Endothelial cell of umbilical vein (primary cell): Measurements from ENCODE around the gene CLASP2. TPM values are rescaled to one million over a fixed set of nuclear protein-coding genes. Genes with fewer than 3 reads are reported as not detected.

Experiments used
- BruUV-seq: library from RNA; stranded (reverse); fragments of 400-500 nt; replicated peaks from 2 replicates; lab custom pipeline; 2021; lab: Mats Ljungman, UMichigan
- CTCF ChIA-PET: fragments of 300-600, 350-600 bp; sonication (Branson Sonifier 250); formaldehyde crosslinking; loops from one replicate; lab custom pipeline; 2021; ENCODE audit warnings: antibody characterized with exemption, inconsistent platforms; lab: Charles Lee
- POLR2A ChIA-PET: fragments of 300-600, 350-600 bp; sonication (Branson Sonifier 250); formaldehyde crosslinking; loops from one replicate; lab custom pipeline; 2021; ENCODE audit warnings: antibody characterized with exemption, inconsistent platforms; lab: Charles Lee
- DNase-seq: peaks from one replicate; pipeline ENCODE4 v3.0.0-alpha.2; 2011; ENCODE audit warnings: low read depth, low spot score
- FAIRE-seq: peaks from 2 replicates; lab custom pipeline; 2011; peaks lifted over from hg19 to GRCh38; lab: Jason Lieb, UNC
- H2AFZ ChIP-seq: 2 replicates; pipeline ENCODE4 v1.6.0; 2012; ENCODE audit warnings: low read depth, low read length, control low read depth, inconsistent platforms
- H3K27ac ChIP-seq: 2 replicates; pipeline ENCODE4 v1.5.1; 2011; ENCODE audit warnings: low read depth, mild to moderate bottlenecking, control low read depth, low read length, moderate library complexity; ENCODE audit not compliant: insufficient read depth
- H3K27me3 ChIP-seq, 2 experiments: 2 replicates each; pipeline versions ENCODE4 v1.6.0 to v1.6.1; 2011; ENCODE audit warnings: low read length in 2 of 2, mixed read lengths in 1 of 2; ENCODE audit not compliant: control insufficient read depth in 2 of 2, insufficient read depth in 2 of 2
- H3K36me3 ChIP-seq, 2 experiments: 2 replicates in 1 of 2; 3 replicates in 1 of 2; pipeline ENCODE4 v1.5.1; 2011; ENCODE audit warnings: low read length in 2 of 2, mild to moderate bottlenecking in 1 of 2, moderate library complexity in 1 of 2; ENCODE audit not compliant: control insufficient read depth in 2 of 2, insufficient read depth in 2 of 2; ENCODE audit errors: extremely low read depth in 1 of 2
- H3K4me1 ChIP-seq: 3 replicates; pipeline ENCODE4 v1.5.1; 2011; ENCODE audit warnings: mild to moderate bottlenecking, low read length; ENCODE audit not compliant: control insufficient read depth, insufficient read depth; ENCODE audit errors: extremely low read depth
- H3K4me2 ChIP-seq: 2 replicates; pipeline ENCODE4 v1.6.1; 2011; ENCODE audit warnings: low read length, control low read depth, mixed read lengths; ENCODE audit not compliant: insufficient read depth
- H3K4me3 ChIP-seq, 3 experiments: fragments of 200-600 bp in 1 of 3; sonication (generic), shearing (Covaris generic) in 1 of 3; replicated peaks in 1 of 3; 2 replicates each; pipeline ENCODE4 v1.5.1; 2011 to 2016; ENCODE audit warnings: control low read depth in 3 of 3, low read length in 3 of 3, mild to moderate bottlenecking in 2 of 3, inconsistent platforms in 1 of 3, low read depth in 1 of 3, moderate library complexity in 1 of 3; ENCODE audit not compliant: insufficient read depth in 1 of 3
- H3K79me2 ChIP-seq: 2 replicates; pipeline ENCODE4 v1.6.0; 2012; ENCODE audit warnings: low read length, inconsistent platforms; ENCODE audit not compliant: control insufficient read depth, insufficient read depth
- H3K9ac ChIP-seq: replicated peaks from 2 replicates; pipeline ENCODE3; 2011; ENCODE audit warnings: low read length, control low read depth; ENCODE audit not compliant: insufficient read depth; ENCODE audit errors: extremely low read depth
- H3K9me1 ChIP-seq: replicated peaks from 3 replicates; pipeline ENCODE4 v1.6.0; 2011; ENCODE audit warnings: mild to moderate bottlenecking, low read length; ENCODE audit not compliant: control insufficient read depth, insufficient read depth; ENCODE audit errors: extremely low read depth
- H3K9me3 ChIP-seq: replicated peaks from 2 replicates; pipeline ENCODE4 v1.5.1; 2012; ENCODE audit warnings: low read length, inconsistent platforms; ENCODE audit not compliant: control insufficient read depth, insufficient read depth
- H4K20me1 ChIP-seq: replicated peaks from 2 replicates; pipeline ENCODE3; 2011; ENCODE audit warnings: mild to moderate bottlenecking, low read length; ENCODE audit not compliant: control insufficient read depth, insufficient read depth; ENCODE audit errors: extremely low read depth
- CTCF ChIP-seq, 2 donors: IDR thresholded peaks; 1 replicate in 1 of 2; 2 replicates in 1 of 2; pipeline ENCODE4 v1.5.1; 2011; ENCODE audit warnings: low read length in 2 of 2, mild to moderate bottlenecking in 2 of 2, moderate library complexity in 2 of 2, control low read depth in 1 of 2, inconsistent platforms in 1 of 2, low read depth in 1 of 2; ENCODE audit not compliant: insufficient read depth in 1 of 2; ENCODE audit errors: extremely low read depth in 1 of 2
- FOS ChIP-seq: IDR thresholded peaks from 2 replicates; pipeline ENCODE4 v1.6.1; 2011; ENCODE audit warnings: mild to moderate bottlenecking, low read length, moderate library complexity, borderline replicate concordance; ENCODE audit not compliant: insufficient read depth
- GATA2 ChIP-seq: IDR thresholded peaks from 2 replicates; pipeline ENCODE4 v1.7.0; 2011; ENCODE audit warnings: low read depth, mild to moderate bottlenecking, moderate library complexity, mixed read lengths, low read length; ENCODE audit not compliant: insufficient read length, insufficient read depth
- MYC ChIP-seq: IDR thresholded peaks from one replicate; pipeline ENCODE4 v1.6.1; 2011; ENCODE audit warnings: mild to moderate bottlenecking, low read depth, low read length
- POLR2A ChIP-seq: IDR thresholded peaks from 2 replicates; pipeline ENCODE4 v1.6.1; 2012; ENCODE audit warnings: low read depth, mild to moderate bottlenecking, control low read depth, low read length
- POLR2AphosphoS5 ChIP-seq: IDR thresholded peaks from 2 replicates; pipeline ENCODE4 v1.6.1; 2012; ENCODE audit warnings: low read depth, mild to moderate bottlenecking, control low read depth, low read length, moderate library complexity; ENCODE audit not compliant: insufficient read depth
- dilution Hi-C: fragments of 300-500 bp; cut with MboI; formaldehyde crosslinking; loops from one replicate; pipeline ENCODE4 v1.15.0; 2019; ENCODE audit warnings: low sequenced_read_pairs; ENCODE audit not compliant: extremely low pct_ligation_motif_present
- intact Hi-C: fragments of 100-400 bp; cut with micrococcal nuclease; formaldehyde crosslinking; loops from one replicate; pipeline ENCODE4 v1.10.0; 2022
- polyA plus RNA-seq, 4 experiments: library from polyadenylated mRNA; depleted of rRNA in 3 of 4; stranded (reverse) in 3 of 4; unstranded in 1 of 4; fragments of >200 nt; gene quantifications; 2 replicates each; pipeline versions ENCODE4 v1.2.1 to v1.2.3, GENCODE V29; 2011 to 2012; ENCODE audit warnings: missing spikeins in 1 of 4
- total RNA-seq: library from RNA; stranded (reverse); gene quantifications from 2 replicates; pipeline ENCODE4 v1.2.3, GENCODE V29; 2021
- TF ChIP-seq, protein P1 (sequence below): IDR thresholded peaks from 2 replicates; pipeline ENCODE4 v1.6.1; 2011; ENCODE audit not compliant: insufficient read depth, insufficient read length

The CLASP2 gene
- total and polyA plus RNA-seq, 2 donors (not counting 3 experiments of a cell fraction or from before 2014, with no cell fraction given), result 15.0 to 55.0 TPM

- H3K9me3 ChIP-seq, result no peaks in the 10 kb centered on the region
- no peak for TF ChIP-seq CTCF (IDR thresholded peaks at IDR 0.05; ENCODE audit: extremely low read depth in 1 of 2, insufficient read depth in 1 of 2, low read depth in 1 of 2, low read length in 2 of 2)
- TF ChIP-seq GATA2, result peak; percentile 51
- H3K4me1 ChIP-seq, result peaks cover 41% of the 10 kb centered on the region
- POLR2A ChIA-PET, result no interaction called here
- CTCF ChIA-PET, result no interaction called here
- peak overlapping the region; percentile 57 for H3K4me2 ChIP-seq
- BruUV-seq, result no TSS peak
- intact Hi-C loops (no loop called here), dilution Hi-C loops (no loop called here)
- no peak overlapping the region for H2AFZ ChIP-seq
- no peak overlapping the region for H3K27ac ChIP-seq
- H4K20me1 ChIP-seq, result no peaks in the 10 kb centered on the region
- H3K9me1 ChIP-seq, result no peaks in the 10 kb centered on the region
- DNase-seq (no peak), FAIRE-seq (no peak)
- peaks cover 2% of the 10 kb centered on the region for H3K79me2 ChIP-seq
- no peaks in the 10 kb centered on the region for H3K27me3 ChIP-seq
- H3K36me3 ChIP-seq, result no peaks in the 10 kb centered on the region
- no peak overlapping the region for H3K4me3 ChIP-seq
- H3K9ac ChIP-seq, result no peak overlapping the region
Measured at GRCh38 chr3:33663042-33663441, 55.0 kb downstream of the CLASP2 start.

DNA sequence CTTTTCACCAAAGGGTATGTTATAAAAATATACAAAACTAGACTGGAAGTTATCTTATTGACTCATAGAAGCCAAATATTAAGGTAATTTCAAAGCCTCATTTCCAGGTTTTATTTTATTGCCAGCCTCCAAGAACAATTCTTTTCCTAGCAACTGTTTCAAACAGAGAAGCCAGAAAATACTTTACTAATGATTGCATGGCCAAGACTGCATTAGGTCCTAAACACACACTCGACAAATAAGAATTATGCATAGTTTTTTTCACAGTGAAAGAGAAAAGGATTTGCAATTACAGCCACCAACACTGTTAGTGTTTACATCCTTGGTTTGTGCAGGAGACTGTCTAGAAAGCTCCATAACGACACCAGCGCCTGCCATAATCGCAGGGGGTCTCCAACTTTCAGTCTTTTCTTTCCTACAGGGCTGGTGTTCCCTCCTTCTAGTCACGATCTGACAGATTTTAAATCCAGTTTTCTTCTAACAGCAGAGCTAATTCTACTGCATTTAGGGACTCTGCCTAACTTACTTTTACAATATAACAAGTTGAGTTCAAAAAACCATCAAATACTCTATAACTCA is 58.1 kb downstream of the CLASP2 start:
- no peaks in the 10 kb centered on the region for H4K20me1 ChIP-seq
- ChIA-PET CTCF (interaction anchor here (1.1 to 2.2 kb wide), 7 partner anchors 10 to 127 kb away, joined by 3 to 13 read pairs (median 6); no protein-coding TSS in a partner anchor), POLR2A (interaction anchor here (1.1 to 1.6 kb wide), 3 partner anchors 12 to 58 kb away, joined by 3 to 4 read pairs (median 4); no protein-coding TSS in a partner anchor)
- peak overlapping the region in 1 of 3 experiments; percentile 10 for H3K4me3 ChIP-seq
- peaks cover 41% of the 10 kb centered on the region for H3K4me1 ChIP-seq
- H3K27me3 ChIP-seq, result no peaks in the 10 kb centered on the region
- DNase-seq (peak; percentile 4), FAIRE-seq (no peak)
- dilution Hi-C loops (no loop called here), intact Hi-C loops (loop anchor here (1.0 kb wide), 1 partner anchor 57 kb away; no protein-coding TSS in a partner anchor)
- TF ChIP-seq POLR2A, result no peak
- no peak for TF ChIP-seq POLR2AphosphoS5
- TF ChIP-seq, protein P1, sequence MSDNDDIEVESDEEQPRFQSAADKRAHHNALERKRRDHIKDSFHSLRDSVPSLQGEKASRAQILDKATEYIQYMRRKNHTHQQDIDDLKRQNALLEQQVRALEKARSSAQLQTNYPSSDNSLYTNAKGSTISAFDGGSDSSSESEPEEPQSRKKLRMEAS, result no peak
- no peak for TF ChIP-seq FOS
- no peak for TF ChIP-seq MYC
- H3K79me2 ChIP-seq, result peaks cover 10% of the 10 kb centered on the region
- H3K4me2 ChIP-seq, result peak overlapping the region; percentile 82
- H3K27ac ChIP-seq, result peak overlapping the region; percentile 41
- peak overlapping the region; percentile 58 for H2AFZ ChIP-seq
- no TSS peak for BruUV-seq
- peak overlapping the region; percentile 26 for H3K9ac ChIP-seq
- H3K9me1 ChIP-seq, result peaks cover 2% of the 10 kb centered on the region
- no peaks in the 10 kb centered on the region for H3K9me3 ChIP-seq
- no peaks in the 10 kb centered on the region for H3K36me3 ChIP-seq
